Astrocyte (in vitro differentiated cells and primary cell): ENCODE measurements around the gene ITPKA.

ENCODE experiments used
- EZH2 ChIP-seq: IDR thresholded peaks from 2 replicates; pipeline ENCODE4 v1.6.1; 2012; ENCODE audit warnings: mild to moderate bottlenecking, low read length, inconsistent platforms; ENCODE audit not compliant: insufficient read depth
- TF ChIP-seq, protein P1 (sequence below): IDR thresholded peaks from 2 replicates; pipeline ENCODE4 v1.5.1; 2011; ENCODE audit warnings: low read depth, mild to moderate bottlenecking, inconsistent platforms, low read length, moderate library complexity; ENCODE audit not compliant: insufficient read depth

- TF ChIP-seq, protein P1, sequence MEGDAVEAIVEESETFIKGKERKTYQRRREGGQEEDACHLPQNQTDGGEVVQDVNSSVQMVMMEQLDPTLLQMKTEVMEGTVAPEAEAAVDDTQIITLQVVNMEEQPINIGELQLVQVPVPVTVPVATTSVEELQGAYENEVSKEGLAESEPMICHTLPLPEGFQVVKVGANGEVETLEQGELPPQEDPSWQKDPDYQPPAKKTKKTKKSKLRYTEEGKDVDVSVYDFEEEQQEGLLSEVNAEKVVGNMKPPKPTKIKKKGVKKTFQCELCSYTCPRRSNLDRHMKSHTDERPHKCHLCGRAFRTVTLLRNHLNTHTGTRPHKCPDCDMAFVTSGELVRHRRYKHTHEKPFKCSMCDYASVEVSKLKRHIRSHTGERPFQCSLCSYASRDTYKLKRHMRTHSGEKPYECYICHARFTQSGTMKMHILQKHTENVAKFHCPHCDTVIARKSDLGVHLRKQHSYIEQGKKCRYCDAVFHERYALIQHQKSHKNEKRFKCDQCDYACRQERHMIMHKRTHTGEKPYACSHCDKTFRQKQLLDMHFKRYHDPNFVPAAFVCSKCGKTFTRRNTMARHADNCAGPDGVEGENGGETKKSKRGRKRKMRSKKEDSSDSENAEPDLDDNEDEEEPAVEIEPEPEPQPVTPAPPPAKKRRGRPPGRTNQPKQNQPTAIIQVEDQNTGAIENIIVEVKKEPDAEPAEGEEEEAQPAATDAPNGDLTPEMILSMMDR, result no peak
- TF ChIP-seq EZH2, result no peak
These were observed 51.5 kb downstream of the ITPKA start for GRCh38 chr15:41545218-41545617.
